HepG2 (cell line): ENCODE results near the gene MACROH2A1. TPM values are rescaled to one million over a fixed set of nuclear protein-coding genes. Genes with fewer than 3 reads are reported as not detected.

Experiments used
- ADNP ChIP-seq: sonication (generic); formaldehyde crosslinking; IDR thresholded peaks from 2 replicates; pipeline ENCODE4 v1.4.0; 2020; ENCODE audit warnings: missing genetic modification reagents
- CBX5 ChIP-seq: sonication (generic); formaldehyde crosslinking; IDR thresholded peaks from 2 replicates; pipeline ENCODE4 v1.4.0; 2020; ENCODE audit warnings: missing genetic modification reagents, borderline replicate concordance
- CHCHD3 ChIP-seq: sonication (generic); formaldehyde crosslinking; IDR thresholded peaks from 2 replicates; pipeline ENCODE4 v1.8.0; 2022; ENCODE audit warnings: mild to moderate bottlenecking, missing genetic modification reagents, moderate library complexity
- ERF ChIP-seq: IDR thresholded peaks from 2 replicates; pipeline ENCODE4 v1.6.1; 2018; ENCODE audit warnings: missing biosample characterization, missing genetic modification reagents
- GLMP ChIP-seq: sonication (generic); formaldehyde crosslinking; IDR thresholded peaks from 2 replicates; pipeline ENCODE4 v1.9.0; 2021; ENCODE audit warnings: missing genetic modification reagents, mild to moderate bottlenecking, borderline replicate concordance
- HIVEP1 ChIP-seq: sonication (generic); formaldehyde crosslinking; IDR thresholded peaks from 2 replicates; pipeline ENCODE4 v1.4.0; 2020; ENCODE audit warnings: mild to moderate bottlenecking, missing genetic modification reagents
- HMGA1 ChIP-seq: sonication (generic); formaldehyde crosslinking; conservative IDR thresholded peaks from 2 replicates; pipeline ENCODE4 v1.4.0; 2020; ENCODE audit warnings: missing genetic modification reagents
- HNF4G ChIP-seq, 2 experiments: sonication (generic) in 1 of 2; formaldehyde crosslinking in 1 of 2; IDR thresholded peaks; 2 replicates each; pipeline versions ENCODE4 v1.4.0 to v1.6.1; 2011 to 2020; ENCODE audit warnings: borderline replicate concordance in 2 of 2, low read depth in 2 of 2, mild to moderate bottlenecking in 2 of 2, low read length in 1 of 2, missing genetic modification reagents in 1 of 2, moderate library complexity in 1 of 2
- KDM2A ChIP-seq: sonication (generic); formaldehyde crosslinking; IDR thresholded peaks from 2 replicates; pipeline ENCODE4 v1.4.0; 2020; ENCODE audit warnings: low read depth, missing genetic modification reagents, borderline replicate concordance
- MEF2D ChIP-seq: sonication (generic); formaldehyde crosslinking; IDR thresholded peaks from 2 replicates; pipeline ENCODE4 v1.5.1; 2020; ENCODE audit warnings: mild to moderate bottlenecking, missing genetic modification reagents
- MXD3 ChIP-seq: IDR thresholded peaks from 2 replicates; pipeline ENCODE4 v1.6.1; 2016; ENCODE audit warnings: mild to moderate bottlenecking, missing biosample characterization, missing genetic modification reagents
- MXD4 ChIP-seq: IDR thresholded peaks from 2 replicates; pipeline ENCODE4 v1.6.1; 2016; ENCODE audit warnings: mild to moderate bottlenecking, missing biosample characterization, missing genetic modification reagents
- PHF5A ChIP-seq: IDR thresholded peaks from one replicate; pipeline ENCODE4 v1.6.1; 2018; ENCODE audit warnings: low read depth, missing genetic modification reagents; ENCODE audit not compliant: unreplicated experiment
- RXRB ChIP-seq: IDR thresholded peaks from 2 replicates; pipeline ENCODE4 v1.6.1; 2016; ENCODE audit warnings: borderline replicate concordance, missing genetic modification reagents, missing compliant biosample characterization
- SALL1 ChIP-seq: sonication (generic); formaldehyde crosslinking; IDR thresholded peaks from 2 replicates; pipeline ENCODE4 v1.8.0; 2022; ENCODE audit warnings: mild to moderate bottlenecking, missing genetic modification reagents
- SP140L ChIP-seq: sonication (generic); formaldehyde crosslinking; IDR thresholded peaks from 2 replicates; pipeline ENCODE4 v1.4.0; 2020; ENCODE audit warnings: missing genetic modification reagents, borderline replicate concordance
- SSRP1 ChIP-seq: IDR thresholded peaks from 2 replicates; pipeline ENCODE4 v1.6.1; 2016; ENCODE audit warnings: control low read depth
- TCF12 ChIP-seq, 2 experiments: fragments of 450-650 bp in 1 of 2; sonication (generic) in 1 of 2; formaldehyde crosslinking in 1 of 2; IDR thresholded peaks; 2 replicates each; pipeline versions ENCODE4 v1.6.1 to v1.8.0; 2017 to 2022; ENCODE audit warnings: antibody characterized with exemption in 1 of 2, mild to moderate bottlenecking in 1 of 2, missing genetic modification reagents in 1 of 2, moderate library complexity in 1 of 2
- XRCC5 ChIP-seq: fragments of 200-400 bp; formaldehyde crosslinking; optimal IDR thresholded peaks from 2 replicates; pipeline ENCODE3; 2017; ENCODE audit warnings: mild to moderate bottlenecking, low read length
- ZNF570 ChIP-seq: sonication (generic); formaldehyde crosslinking; IDR thresholded peaks from 2 replicates; pipeline ENCODE4 v1.4.0; 2020; ENCODE audit warnings: mild to moderate bottlenecking, missing genetic modification reagents, borderline replicate concordance
- ZNF782 ChIP-seq: sonication (generic); formaldehyde crosslinking; IDR thresholded peaks from 2 replicates; pipeline ENCODE4 v1.4.0; 2020; ENCODE audit warnings: missing genetic modification reagents, mild to moderate bottlenecking, borderline replicate concordance
- polyA plus RNA-seq, 8 experiments: library from polyadenylated mRNA; depleted of rRNA in 3 of 8; stranded (reverse) in 7 of 8; unstranded in 1 of 8; fragments of >200 nt; fragmentation: Illumina TruSeq in 4 of 8; extraction: Trizol in 4 of 8; gene quantifications; 2 replicates each; pipeline versions ENCODE4 v1.2.1 to v1.2.3, GENCODE V29; 2011 to 2016; ENCODE audit warnings: low read depth in 4 of 8, missing spikeins in 1 of 8, mixed read lengths in 1 of 8; ENCODE audit not compliant: insufficient read depth in 1 of 8
- total RNA-seq, 5 experiments: library from RNA; depleted of rRNA; stranded (reverse); fragments of >200 nt; fragmentation: Illumina TruSeq; extraction: Trizol; gene quantifications; 2 replicates each; pipeline ENCODE4 v1.2.3, GENCODE V29; 2016; ENCODE audit warnings: low read depth in 1 of 5
- TF ChIP-seq, protein P1 (sequence below): sonication (generic); formaldehyde crosslinking; IDR thresholded peaks from 2 replicates; pipeline ENCODE4 v1.4.0; 2020; ENCODE audit warnings: mild to moderate bottlenecking, missing genetic modification reagents
- TF ChIP-seq, protein P2 (sequence below): sonication (generic); formaldehyde crosslinking; IDR thresholded peaks from 2 replicates; pipeline ENCODE4 v1.4.0; 2020; ENCODE audit warnings: mild to moderate bottlenecking, missing genetic modification reagents

MACROH2A1 gene
- total and polyA plus RNA-seq, 2 of the 13 experiments (the other 11 are each of a cell fraction or from before 2014, with no cell fraction given) = 69.1 to 158 TPM

DNA sequence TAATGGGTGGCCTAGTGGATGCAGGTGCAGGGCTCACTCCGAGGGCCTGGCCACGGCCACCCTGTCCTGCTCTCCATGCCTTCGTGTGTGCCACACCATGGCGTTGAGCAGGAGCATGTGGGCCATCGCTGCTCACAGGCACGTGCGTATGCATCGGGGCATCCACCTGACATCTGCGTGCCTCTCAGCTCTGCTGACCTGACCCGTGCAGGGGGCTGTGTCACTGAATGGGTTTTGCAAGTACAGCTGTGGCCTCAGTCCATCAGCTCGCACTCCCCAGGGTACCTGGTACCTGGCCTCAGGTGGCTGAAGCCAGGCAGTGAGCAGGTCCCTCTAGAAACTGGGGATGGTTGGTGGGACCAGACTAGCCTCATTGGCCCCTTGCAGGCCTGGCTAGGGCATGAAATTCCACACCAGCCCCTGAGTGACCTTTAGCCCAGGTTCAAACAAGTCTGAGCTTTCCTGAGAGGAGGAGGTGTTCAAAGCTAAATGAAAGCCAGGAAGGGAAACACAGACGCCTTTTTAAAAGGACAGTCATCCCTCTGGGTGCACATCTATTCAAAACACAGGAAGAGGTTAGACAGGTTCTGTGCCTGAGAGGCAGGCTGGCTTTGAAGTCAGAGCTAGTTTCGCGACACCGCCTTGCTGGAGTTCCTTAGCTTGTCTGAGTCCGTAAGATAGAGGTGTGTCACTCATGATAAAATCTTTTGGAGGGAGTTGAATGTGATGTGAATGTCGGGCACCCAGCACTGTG, 74.0 kb downstream of the MACROH2A1 start (continued):
- peak; percentile 84 for TF ChIP-seq RXRB (CRISPR knock-in tag)
- TF ChIP-seq ERF = no peak
- no peak for TF ChIP-seq MXD4 (CRISPR knock-in tag)
- TF ChIP-seq CHCHD3 = no peak
- peak; percentile 53 for TF ChIP-seq SALL1
- no peak for TF ChIP-seq TCF12 (IDR thresholded peaks at IDR 0.05)
- no peak for TF ChIP-seq TCF12 (CRISPR knock-in tag; IDR thresholded peaks at IDR 0.05)
- TF ChIP-seq, protein P1, sequence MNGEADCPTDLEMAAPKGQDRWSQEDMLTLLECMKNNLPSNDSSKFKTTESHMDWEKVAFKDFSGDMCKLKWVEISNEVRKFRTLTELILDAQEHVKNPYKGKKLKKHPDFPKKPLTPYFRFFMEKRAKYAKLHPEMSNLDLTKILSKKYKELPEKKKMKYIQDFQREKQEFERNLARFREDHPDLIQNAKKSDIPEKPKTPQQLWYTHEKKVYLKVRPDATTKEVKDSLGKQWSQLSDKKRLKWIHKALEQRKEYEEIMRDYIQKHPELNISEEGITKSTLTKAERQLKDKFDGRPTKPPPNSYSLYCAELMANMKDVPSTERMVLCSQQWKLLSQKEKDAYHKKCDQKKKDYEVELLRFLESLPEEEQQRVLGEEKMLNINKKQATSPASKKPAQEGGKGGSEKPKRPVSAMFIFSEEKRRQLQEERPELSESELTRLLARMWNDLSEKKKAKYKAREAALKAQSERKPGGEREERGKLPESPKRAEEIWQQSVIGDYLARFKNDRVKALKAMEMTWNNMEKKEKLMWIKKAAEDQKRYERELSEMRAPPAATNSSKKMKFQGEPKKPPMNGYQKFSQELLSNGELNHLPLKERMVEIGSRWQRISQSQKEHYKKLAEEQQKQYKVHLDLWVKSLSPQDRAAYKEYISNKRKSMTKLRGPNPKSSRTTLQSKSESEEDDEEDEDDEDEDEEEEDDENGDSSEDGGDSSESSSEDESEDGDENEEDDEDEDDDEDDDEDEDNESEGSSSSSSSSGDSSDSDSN (CRISPR knock-in tag) = no peak
- TF ChIP-seq HIVEP1 (CRISPR knock-in tag) = peak; percentile 51; the same call in 1 of the 2 replicates
- peak; percentile 62 for TF ChIP-seq HNF4G (IDR thresholded peaks at IDR 0.05; ENCODE audit: borderline replicate concordance, low read depth, low read length)
- no peak; the same call in 1 of the 2 replicates for TF ChIP-seq HNF4G (CRISPR knock-in tag; IDR thresholded peaks at IDR 0.05; ENCODE audit: borderline replicate concordance, low read depth)
- no peak for TF ChIP-seq SSRP1
- no peak for TF ChIP-seq ADNP
- TF ChIP-seq XRCC5 = no peak
- no peak for TF ChIP-seq ZNF782
- TF ChIP-seq MEF2D (CRISPR knock-in tag) = no peak
- TF ChIP-seq MXD3 (CRISPR knock-in tag) = no peak
- no peak for TF ChIP-seq ZNF570 (CRISPR knock-in tag)
- no peak for TF ChIP-seq HMGA1 (CRISPR knock-in tag)
- no peak for TF ChIP-seq CBX5 (CRISPR knock-in tag)
- no peak for TF ChIP-seq SP140L
- TF ChIP-seq KDM2A (CRISPR knock-in tag) = no peak
- TF ChIP-seq GLMP (CRISPR knock-in tag) = no peak
- TF ChIP-seq PHF5A (CRISPR knock-in tag) = no peak
- TF ChIP-seq, protein P2, sequence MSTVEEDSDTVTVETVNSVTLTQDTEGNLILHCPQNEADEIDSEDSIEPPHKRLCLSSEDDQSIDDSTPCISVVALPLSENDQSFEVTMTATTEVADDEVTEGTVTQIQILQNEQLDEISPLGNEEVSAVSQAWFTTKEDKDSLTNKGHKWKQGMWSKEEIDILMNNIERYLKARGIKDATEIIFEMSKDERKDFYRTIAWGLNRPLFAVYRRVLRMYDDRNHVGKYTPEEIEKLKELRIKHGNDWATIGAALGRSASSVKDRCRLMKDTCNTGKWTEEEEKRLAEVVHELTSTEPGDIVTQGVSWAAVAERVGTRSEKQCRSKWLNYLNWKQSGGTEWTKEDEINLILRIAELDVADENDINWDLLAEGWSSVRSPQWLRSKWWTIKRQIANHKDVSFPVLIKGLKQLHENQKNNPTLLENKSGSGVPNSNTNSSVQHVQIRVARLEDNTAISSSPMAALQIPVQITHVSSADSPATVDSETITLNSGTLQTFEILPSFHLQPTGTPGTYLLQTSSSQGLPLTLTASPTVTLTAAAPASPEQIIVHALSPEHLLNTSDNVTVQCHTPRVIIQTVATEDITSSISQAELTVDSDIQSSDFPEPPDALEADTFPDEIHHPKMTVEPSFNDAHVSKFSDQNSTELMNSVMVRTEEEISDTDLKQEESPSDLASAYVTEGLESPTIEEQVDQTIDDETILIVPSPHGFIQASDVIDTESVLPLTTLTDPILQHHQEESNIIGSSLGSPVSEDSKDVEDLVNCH = no peak
